Heart left ventricle (tissue), 16 donors: ENCODE results near the gene SUMF1. TPM values are rescaled to one million over a fixed set of nuclear protein-coding genes. Genes with fewer than 3 reads are reported as not detected.

ENCODE experiments used
- ATAC-seq, 4 donors: fragments of 200-7000 bp; cut with Tn5 transposase; one replicate each; pipeline ENCODE4 v1.9.1; 2020 to 2022; ENCODE audit warnings: moderate library complexity in 4 of 4, mild to moderate bottlenecking in 3 of 4, moderate number of reproducible peaks in 1 of 4
- DNase-seq, 5 donors: peaks; one replicate each; pipeline ENCODE4 v3.0.0-alpha.2; 2020
- H3K27ac ChIP-seq, 12 donors: fragments of 200-600 bp; sonication (generic) in 4 of 12; one replicate each; pipeline versions ENCODE4 v1.5.0 to v1.8.0; 2016 to 2022; ENCODE audit warnings: mild to moderate bottlenecking in 2 of 12
- H3K27me3 ChIP-seq, 9 donors: fragments of 200-600 bp; sonication (generic) in 2 of 9; one replicate each; pipeline versions ENCODE4 v1.5.1 to v1.8.0; 2016 to 2022; ENCODE audit warnings: mild to moderate bottlenecking in 3 of 9
- H3K36me3 ChIP-seq, 9 donors: fragments of 200-600 bp; sonication (generic) in 2 of 9; one replicate each; pipeline versions ENCODE4 v1.5.0 to v1.8.0; 2018 to 2022; ENCODE audit warnings: mild to moderate bottlenecking in 2 of 9
- H3K4me1 ChIP-seq, 12 donors: fragments of 200-600 bp; sonication (generic) in 4 of 12; one replicate each; pipeline versions ENCODE4 v1.5.0 to v1.8.0; 2016 to 2022; ENCODE audit warnings: mild to moderate bottlenecking in 3 of 12
- H3K4me3 ChIP-seq, 12 donors: fragments of 200-600 bp; sonication (generic) in 4 of 12; one replicate each; pipeline versions ENCODE4 v1.5.0 to v1.8.0; 2017 to 2022; ENCODE audit warnings: mild to moderate bottlenecking in 9 of 12, moderate library complexity in 4 of 12
- H3K9me3 ChIP-seq, 12 donors: fragments of 200-600 bp; sonication (generic) in 4 of 12; one replicate each; pipeline versions ENCODE4 v1.5.0 to v1.8.0; 2016 to 2022; ENCODE audit warnings: mild to moderate bottlenecking in 1 of 12
- CTCF ChIP-seq, 12 donors: fragments of 200-600 bp; sonication (generic) in 4 of 12; IDR thresholded peaks; one replicate each; pipeline versions ENCODE4 v1.5.0 to v1.8.0; 2018 to 2022; ENCODE audit warnings: antibody characterized with exemption in 12 of 12, mild to moderate bottlenecking in 5 of 12
- POLR2A ChIP-seq, 2 donors: fragments of 450-650 bp; IDR thresholded peaks; one replicate each; pipeline ENCODE4 v1.6.1; 2017; ENCODE audit warnings: antibody characterized with exemption in 2 of 2, mild to moderate bottlenecking in 2 of 2, moderate library complexity in 2 of 2
- WGBS, 4 donors: extraction: QIAGEN DNeasy Blood & Tissue Kit in 2 of 4; methylation state at CpG; one replicate each; pipeline versions ENCODE4 v1.1.5 to v1.1.7; 2013 to 2018; 5-methylcytosine and 5-hydroxymethylcytosine counted together
- intact Hi-C, 10 donors: fragments of 100-400 bp; cut with DNase I; formaldehyde crosslinking; loops; one replicate each; pipeline versions ENCODE4 v1.11.1 to v1.14.2; 2022
- polyA plus RNA-seq, 2 donors: library from polyadenylated mRNA; stranded (reverse); fragments of 200-250 nt; gene quantifications; one replicate each; pipeline ENCODE4 v1.2.3, GENCODE V29; 2013
- total RNA-seq, 9 donors: library from RNA; depleted of rRNA in 2 of 9; stranded (reverse); fragments of >200 nt in 2 of 9; fragmentation: NEBNext Ultra II Directional in 3 of 9; extraction: Animal tissue kit (Norgen Biotek cat#: 25700) in 3 of 9; gene quantifications; one replicate each; pipeline versions ENCODE4 v1.1.0 to v1.2.4, GENCODE V29; 2016 to 2023
- donor health status: ischemic (EF 13 %, LVEDD 7.1; RV severe dilation, severe dysfunction).
- donor health status: healthy with polysubstance abuse.
- donor health status: DM: no; HTN: yes; CAD: no.
- donor health status: DM: no; HTN: no; CAD: no.
- donor health status: ischemic (EF 25% LVEDD 6.9; RV normal size, moderate dysfunction).
- donor health status: ischemic (EF 25% LVEDD 5.7; RV mildly dilated, moderate dysfunction).
- donor health status: healthy.
- donor health status: DM: yes; HTN: yes; CAD: no.
- donor health status: ischemic (EF 35%, LVEDD 5.7; RV mildly dilated, moderate dysfunction).
- donor health status: nonischemic (EF 11% LVEDD 7.7; RV severe dilation, severe dysfunction).
- donor health status: DM: yes; HTN: yes; CAD: no.
- donor health status: PGD.
- donor health status: ischemic (EF 29% LVEDD 5.4; RV normal size, mild dysfunction).
- donor health status: nonischemic (EF 23%, LVEDD 6.1; RV moderate dilation, normal function).

Gene SUMF1
- total and polyA plus RNA-seq, 11 donors: 3.9 to 21.1 (median 11.2) TPM

- no peak overlapping the region for H3K27ac ChIP-seq
- no peak for ATAC-seq
- TF ChIP-seq CTCF (IDR thresholded peaks at IDR 0.05) (no peak), POLR2A (IDR thresholded peaks at IDR 0.05) (no peak)
Observed at GRCh38 chr3:4326868-4327267, 140.2 kb downstream of the SUMF1 start.

GRCh38 chr3:4323246-4324027 is 143.6 kb downstream of the SUMF1 start:
- no peaks in the 10 kb centered on the region for H3K36me3 ChIP-seq
- ATAC-seq (no peak), DNase-seq (no peak)
- peaks cover 0 to 30% (median 0%) of the 10 kb centered on the region in 12 donors for H3K4me1 ChIP-seq
- no peak overlapping the region for H3K4me3 ChIP-seq
- TF ChIP-seq CTCF (IDR thresholded peaks at IDR 0.05) (no peak), POLR2A (IDR thresholded peaks at IDR 0.05) (no peak)
- WGBS, 4 donors: 88 to 90% (median 90%) methylated on average over 3 of the region's 3 CpGs
- no peak overlapping the region for H3K27ac ChIP-seq
- peaks cover 0 to 8% (median 0%) of the 10 kb centered on the region in 12 donors for H3K9me3 ChIP-seq
- intact Hi-C loops: no loop called here
- no peaks in the 10 kb centered on the region for H3K27me3 ChIP-seq

More at GRCh38 chr3:4326868-4327267, 140.2 kb downstream of the SUMF1 start:
- Histone ChIP-seq H3K27me3 (no peaks in the 10 kb centered on the region), H3K4me1 (peaks cover 0 to 13% (median 0%) of the 10 kb centered on the region in 12 donors), H3K36me3 (no peaks in the 10 kb centered on the region), H3K4me3 (no peak overlapping the region), H3K9me3 (peaks cover 0 to 14% (median 0%) of the 10 kb centered on the region in 12 donors)
- no peak for DNase-seq
- intact Hi-C loops: no loop called here
- 94 to 100% (median 98%) methylated on average over 1 of the region's 1 CpG for WGBS, 4 donors

- Histone ChIP-seq H3K4me1 (peaks cover 0 to 30% (median 0%) of the 10 kb centered on the region in 12 donors), H3K27me3 (no peaks in the 10 kb centered on the region), H3K4me3 (no peak overlapping the region), H3K36me3 (peaks cover 0 to 5% (median 0%) of the 10 kb centered on the region in 9 donors), H3K27ac (no peak overlapping the region), H3K9me3 (peaks cover 0 to 8% (median 0%) of the 10 kb centered on the region in 12 donors)
- WGBS, 4 donors: 89 to 94% (median 90%) methylated on average over 1 of the region's 1 CpG
- ATAC-seq (no peak), DNase-seq (no peak)
- TF ChIP-seq POLR2A (IDR thresholded peaks at IDR 0.05) (no peak), CTCF (IDR thresholded peaks at IDR 0.05) (no peak)
- intact Hi-C loops: no loop called here
Observed at GRCh38 chr3:4322635-4323034, 144.4 kb downstream of the SUMF1 start.

GRCh38 chr3:4321732-4322131 is 145.3 kb downstream of the SUMF1 start:
- no peak overlapping the region for H3K27ac ChIP-seq
- peaks cover 0 to 30% (median 0%) of the 10 kb centered on the region in 12 donors for H3K4me1 ChIP-seq
- no peak for ATAC-seq
- peaks cover 0 to 14% (median 8%) of the 10 kb centered on the region in 9 donors for H3K36me3 ChIP-seq
- TF ChIP-seq POLR2A (IDR thresholded peaks at IDR 0.05) (no peak), CTCF (IDR thresholded peaks at IDR 0.05) (no peak)
- 84 to 94% (median 88%) methylated on average over 1 of the region's 1 CpG for WGBS, 4 donors
- H3K4me3 ChIP-seq: no peak overlapping the region
- DNase-seq: no peak
- H3K27me3 ChIP-seq: no peaks in the 10 kb centered on the region
- peaks cover 0 to 2% (median 0%) of the 10 kb centered on the region in 12 donors for H3K9me3 ChIP-seq
- intact Hi-C loops: no loop called here
